Loucy (cell line): ENCODE results near the gene NHLRC2.
A peak's percentile ranks its signal among the peaks of the same experiment; 100 is the strongest.

Source experiments
- H2AFZ ChIP-seq: fragments of 200-600 bp; sonication (generic); 2 replicates; pipeline ENCODE4 v1.6.0; 2016; ENCODE audit warnings: antibody characterized with exemption, mild to moderate bottlenecking, low read length, moderate library complexity
- H3F3A ChIP-seq: fragments of 200-600 bp; 2 replicates; pipeline ENCODE4 v1.6.0; 2016; ENCODE audit warnings: antibody characterized with exemption, low read depth, mild to moderate bottlenecking
- H3K27me3 ChIP-seq: fragments of 200-600 bp; sonication (generic); 2 replicates; pipeline ENCODE4 v1.6.1; 2014; ENCODE audit warnings: low read length, mild to moderate bottlenecking; ENCODE audit not compliant: insufficient read depth, poor library complexity, severe bottlenecking
- H3K36me3 ChIP-seq: fragments of 200-600 bp; sonication (generic); 2 replicates; pipeline ENCODE4 v1.6.1; 2016; ENCODE audit warnings: low read length; ENCODE audit not compliant: insufficient read depth
- H3K4me1 ChIP-seq: fragments of 200-600 bp; sonication (generic); 2 replicates; pipeline ENCODE4 v1.5.1; 2014; ENCODE audit warnings: low read length, mild to moderate bottlenecking; ENCODE audit not compliant: insufficient read depth, poor library complexity, severe bottlenecking
- H3K4me2 ChIP-seq: fragments of 200-600 bp; sonication (generic); 2 replicates; pipeline ENCODE4 v1.6.0; 2014; ENCODE audit warnings: antibody characterized with exemption, low read length, low read depth, mild to moderate bottlenecking; ENCODE audit not compliant: poor library complexity, severe bottlenecking
- H3K4me3 ChIP-seq: fragments of 200-600 bp; sonication (generic); 2 replicates; pipeline ENCODE4 v1.5.1; 2014; ENCODE audit warnings: low read length, mild to moderate bottlenecking, mixed read lengths; ENCODE audit not compliant: poor library complexity, severe bottlenecking
- H3K79me2 ChIP-seq: fragments of 200-600 bp; sonication (generic); 2 replicates; pipeline ENCODE4 v1.6.1; 2014; ENCODE audit warnings: low read length; ENCODE audit not compliant: insufficient read depth
- H3K9ac ChIP-seq: fragments of 200-600 bp; sonication (generic); 2 replicates; pipeline ENCODE4 v1.6.0; 2014; ENCODE audit warnings: mild to moderate bottlenecking, low read depth, low read length, moderate library complexity; ENCODE audit not compliant: poor library complexity, severe bottlenecking
- H3K9me2 ChIP-seq: fragments of 200-600 bp; sonication (generic); replicated peaks from 2 replicates; pipeline ENCODE4 v1.6.1; 2016; ENCODE audit warnings: low read depth, low read length, mixed read lengths
- H3K9me3 ChIP-seq: fragments of 200-600 bp; sonication (generic); 2 replicates; pipeline ENCODE4 v1.6.1; 2014; ENCODE audit warnings: mild to moderate bottlenecking, antibody characterized with exemption, low read length, low read depth; ENCODE audit not compliant: insufficient read depth
- H4K20me1 ChIP-seq: fragments of 200-600 bp; sonication (generic); 2 replicates; pipeline ENCODE4 v1.6.0; 2014; ENCODE audit warnings: antibody characterized with exemption, low read length, mild to moderate bottlenecking; ENCODE audit not compliant: insufficient read depth, poor library complexity, severe bottlenecking
- CTCF ChIP-seq: fragments of 200-600 bp; sonication (generic); conservative IDR thresholded peaks from 2 replicates; pipeline ENCODE4 v1.5.1; 2014; ENCODE audit warnings: mild to moderate bottlenecking, antibody characterized with exemption, low read length
- EZH2phosphoT487 ChIP-seq: fragments of 200-600 bp; IDR thresholded peaks from 2 replicates; pipeline ENCODE4 v1.6.1; 2018; ENCODE audit warnings: antibody characterized with exemption, mild to moderate bottlenecking, moderate library complexity, borderline replicate concordance

NHLRC2 gene

GRCh38 chr10:113958631-113959382 lies 104.3 kb downstream of the NHLRC2 start:
- Histone ChIP-seq H4K20me1 (no peaks in the 10 kb centered on the region), H3K27me3 (no peaks in the 10 kb centered on the region), H3K9me3 (no peaks in the 10 kb centered on the region), H3K9me2 (no peaks in the 10 kb centered on the region), H3F3A (peaks cover 11% of the 10 kb centered on the region), H3K4me2 (peak overlapping the region; percentile 91), H2AFZ (no peak overlapping the region), H3K4me3 (peak overlapping the region; percentile 70), H3K36me3 (no peaks in the 10 kb centered on the region), H3K4me1 (peaks cover 70% of the 10 kb centered on the region), H3K9ac (peak overlapping the region; percentile 86), H3K79me2 (peaks cover 9% of the 10 kb centered on the region; the same call in 1 of the 2 replicates)
- TF ChIP-seq EZH2phosphoT487 (no peak), CTCF (no peak)

GRCh38 chr10:113959383-113959760 lies 104.9 kb downstream of the NHLRC2 start:
- H3K4me1 ChIP-seq: peaks cover 69% of the 10 kb centered on the region
- no peaks in the 10 kb centered on the region for H4K20me1 ChIP-seq
- peak overlapping the region; percentile 70 for H3K4me3 ChIP-seq
- TF ChIP-seq CTCF (no peak), EZH2phosphoT487 (no peak)
- H3K9me3 ChIP-seq: no peaks in the 10 kb centered on the region
- no peaks in the 10 kb centered on the region for H3K9me2 ChIP-seq
- no peak overlapping the region for H2AFZ ChIP-seq
- no peaks in the 10 kb centered on the region for H3K36me3 ChIP-seq
- peak overlapping the region; percentile 86 for H3K9ac ChIP-seq
- H3K27me3 ChIP-seq: no peaks in the 10 kb centered on the region
- peaks cover 9% of the 10 kb centered on the region; the same call in 1 of the 2 replicates for H3K79me2 ChIP-seq
- peaks cover 11% of the 10 kb centered on the region for H3F3A ChIP-seq
- peak overlapping the region; percentile 91 for H3K4me2 ChIP-seq

- Histone ChIP-seq H2AFZ (no peak overlapping the region), H3K9me3 (no peaks in the 10 kb centered on the region), H3K9me2 (no peaks in the 10 kb centered on the region), H3K9ac (peak overlapping the region; percentile 86), H3K27me3 (no peaks in the 10 kb centered on the region), H3F3A (peaks cover 11% of the 10 kb centered on the region), H3K4me3 (peak overlapping the region; percentile 70), H4K20me1 (no peaks in the 10 kb centered on the region), H3K36me3 (no peaks in the 10 kb centered on the region), H3K4me1 (peaks cover 76% of the 10 kb centered on the region), H3K79me2 (peaks cover 9% of the 10 kb centered on the region; the same call in 1 of the 2 replicates), H3K4me2 (peak overlapping the region; percentile 91)
- TF ChIP-seq CTCF (no peak), EZH2phosphoT487 (no peak)
Measured at GRCh38 chr10:113960617-113961181, 106.2 kb downstream of the NHLRC2 start.
